GM19043 (cell line): ENCODE data around the gene SF1.

Experiments used
- ATAC-seq: cut with Tn5 transposase; IDR thresholded peaks from one replicate; pipeline ENCODE4 v1.9.1; 2021; ENCODE audit warnings: low read depth; ENCODE audit not compliant: unreplicated experiment

SF1 gene

GRCh38 chr11:64786308-64786707 lies 8.0 kb upstream of the SF1 start:
- ATAC-seq, result no peak

GRCh38 chr11:64784813-64785581 lies 6.7 kb upstream of the SF1 start:
- ATAC-seq, result no peak

GRCh38 chr11:64778223-64778472 lies 194 bp downstream of the SF1 start:
- ATAC-seq, result peak; percentile 1

DNA sequence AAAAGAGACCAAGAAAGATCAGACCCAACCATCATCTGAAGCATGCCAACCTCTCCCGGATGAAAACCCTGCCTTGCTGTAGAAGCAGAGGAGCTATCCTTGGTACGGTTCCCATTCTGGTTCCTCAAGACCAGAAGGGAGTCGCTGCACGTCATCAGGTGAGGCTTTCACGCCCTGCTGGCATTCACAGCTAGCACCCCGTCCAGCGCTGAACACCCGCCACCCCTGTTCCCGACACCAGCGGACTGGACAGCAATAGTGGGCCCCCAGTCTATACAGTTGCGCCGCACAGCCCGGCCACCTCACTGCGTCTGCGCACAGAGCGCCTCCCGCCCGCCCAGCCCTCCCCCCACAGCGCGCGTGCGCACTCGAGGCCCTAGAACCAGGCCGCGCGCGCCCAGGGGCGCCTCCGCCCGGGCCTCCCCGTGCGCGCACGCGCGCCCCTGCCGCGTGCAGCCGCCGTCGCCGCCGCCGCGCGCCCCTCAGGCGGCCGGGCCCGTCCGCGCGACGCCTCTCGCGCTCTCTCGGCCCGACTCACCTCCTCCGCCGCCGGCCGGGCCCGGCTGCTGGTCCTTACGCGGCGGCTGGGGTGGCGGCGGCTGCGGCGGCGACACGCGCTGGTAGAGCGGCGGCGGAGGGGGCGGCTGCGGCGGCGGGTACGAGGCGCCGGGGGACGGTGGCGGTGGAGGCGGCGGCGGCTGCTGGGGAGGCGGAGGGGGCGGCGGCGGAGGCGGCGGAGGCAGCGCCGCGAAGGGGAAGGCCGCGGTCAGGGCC lies 706 bp downstream of the SF1 start:
- ATAC-seq, result no peak

GRCh38 chr11:64776875-64777274 lies 1.5 kb downstream of the SF1 start:
- no peak for ATAC-seq

GRCh38 chr11:64776425-64776824 lies 1.9 kb downstream of the SF1 start:
- ATAC-seq, result no peak

GRCh38 chr11:64774144-64774543 lies 4.2 kb downstream of the SF1 start:
- no peak for ATAC-seq

- ATAC-seq, result no peak
Measured at GRCh38 chr11:64772303-64773018, 5.9 kb downstream of the SF1 start.

- ATAC-seq, result no peak
Measured at GRCh38 chr11:64771861-64772260, 6.5 kb downstream of the SF1 start.

DNA sequence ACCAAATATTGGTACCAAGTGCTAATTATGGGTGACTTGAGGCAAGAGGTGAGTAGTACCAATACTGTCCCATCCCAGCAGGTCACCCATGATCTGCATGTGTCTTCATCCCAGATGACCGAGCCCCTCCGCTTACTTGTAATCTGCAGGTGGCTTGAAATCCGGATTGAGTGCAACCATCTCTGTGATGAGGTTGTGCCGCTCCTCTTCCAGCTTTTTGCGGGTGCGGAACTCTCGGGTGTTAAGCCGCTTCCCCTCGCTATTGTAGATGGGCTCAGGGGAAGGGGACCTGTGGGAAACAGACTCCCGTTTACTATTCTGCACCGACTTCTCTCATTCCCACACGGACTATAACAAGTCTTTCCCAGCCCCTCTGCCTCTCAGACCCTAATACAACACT lies 8.2 kb downstream of the SF1 start:
- ATAC-seq, result no peak

GRCh38 chr11:64769283-64769682 lies 9.1 kb downstream of the SF1 start:
- ATAC-seq, result no peak

DNA sequence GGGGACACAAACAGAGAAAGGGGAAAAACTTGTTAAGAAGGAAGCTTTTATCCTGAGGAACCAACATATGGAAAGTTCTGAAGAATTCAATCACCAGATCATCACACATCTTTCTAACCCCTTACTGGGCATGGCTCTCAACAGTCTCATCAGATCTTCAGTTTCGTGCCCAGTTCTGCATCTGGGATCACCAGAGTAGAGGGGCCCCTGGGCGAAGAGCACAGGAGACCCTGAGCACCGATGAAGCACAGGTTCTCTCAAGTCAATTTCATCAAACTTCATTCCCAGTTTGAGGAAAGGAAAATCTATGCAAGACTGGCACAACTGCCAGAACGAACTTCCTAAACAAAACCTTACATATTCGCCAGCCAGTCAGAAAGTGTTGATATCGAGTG lies 10.0 kb downstream of the SF1 start:
- ATAC-seq, result no peak

DNA sequence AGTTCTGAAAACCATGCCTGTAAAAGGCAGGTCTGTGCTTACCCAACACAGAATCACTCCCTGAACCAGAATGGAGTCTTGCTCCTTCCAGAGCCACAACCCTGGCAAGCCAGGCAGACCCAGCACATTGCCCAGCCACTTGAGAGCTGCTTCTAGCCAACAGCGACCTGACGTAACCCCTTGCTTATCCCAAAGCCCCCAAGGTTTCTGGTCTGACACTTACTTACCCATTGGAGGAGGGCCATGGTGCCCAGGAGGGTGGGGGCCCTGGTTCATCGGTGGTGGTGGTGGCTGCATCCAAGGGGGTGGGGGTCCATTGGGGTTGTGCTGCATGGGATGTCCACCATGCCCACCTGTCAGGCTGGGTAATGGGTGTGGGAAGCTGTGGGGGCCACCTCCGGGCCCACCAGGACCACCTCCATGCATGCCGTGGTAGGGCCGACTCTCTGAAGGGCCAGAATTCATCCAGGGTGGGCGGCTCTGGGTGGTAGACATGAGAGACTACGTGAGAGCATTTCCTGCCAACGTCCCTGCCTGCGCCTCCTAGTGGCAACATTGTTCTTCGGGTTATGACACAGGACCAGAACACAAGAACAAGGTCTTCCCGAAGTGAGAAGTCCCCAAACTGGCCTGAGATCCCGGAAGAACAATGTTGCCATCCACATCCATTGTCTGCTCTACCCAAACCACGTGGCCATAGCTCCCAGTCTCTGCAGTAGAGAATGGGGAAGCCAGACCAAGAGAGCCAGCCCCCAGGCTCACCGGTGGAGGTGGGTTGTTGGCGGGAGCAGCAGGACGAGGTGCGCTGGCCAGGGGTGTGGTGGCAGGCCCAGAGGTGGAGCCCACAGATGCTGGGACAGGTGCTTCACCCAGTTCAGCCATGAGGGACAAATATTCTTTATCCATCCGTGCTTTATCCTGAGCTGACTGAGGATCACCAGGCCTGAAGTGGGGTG lies 10.7 kb downstream of the SF1 start:
- no peak for ATAC-seq

GRCh38 chr11:64766881-64767280 lies 11.5 kb downstream of the SF1 start:
- ATAC-seq, result no peak

- no peak for ATAC-seq
Measured at GRCh38 chr11:64765851-64766665, 12.3 kb downstream of the SF1 start.

- ATAC-seq, result no peak
Measured at GRCh38 chr11:64765291-64765850, 13.0 kb downstream of the SF1 start.

DNA sequence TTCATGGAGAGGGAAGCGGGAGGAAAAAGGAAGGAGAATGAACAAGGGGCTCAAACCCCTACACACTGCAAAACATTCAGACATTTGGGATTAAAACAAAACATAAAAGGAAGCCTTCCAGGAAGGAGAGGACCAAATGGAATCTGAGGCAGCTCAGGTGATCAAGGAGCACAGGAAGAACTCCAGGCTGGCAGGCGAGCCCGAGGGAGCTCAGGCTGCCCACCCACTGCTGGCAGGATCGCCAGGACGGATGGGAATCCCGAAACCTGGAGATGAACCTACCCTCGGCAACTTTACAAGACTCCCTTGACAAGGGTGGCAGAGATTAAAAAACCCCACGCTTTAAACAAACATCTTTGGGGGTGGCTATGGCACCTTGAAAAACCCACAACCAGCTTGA lies 13.6 kb downstream of the SF1 start:
- ATAC-seq, result no peak

DNA sequence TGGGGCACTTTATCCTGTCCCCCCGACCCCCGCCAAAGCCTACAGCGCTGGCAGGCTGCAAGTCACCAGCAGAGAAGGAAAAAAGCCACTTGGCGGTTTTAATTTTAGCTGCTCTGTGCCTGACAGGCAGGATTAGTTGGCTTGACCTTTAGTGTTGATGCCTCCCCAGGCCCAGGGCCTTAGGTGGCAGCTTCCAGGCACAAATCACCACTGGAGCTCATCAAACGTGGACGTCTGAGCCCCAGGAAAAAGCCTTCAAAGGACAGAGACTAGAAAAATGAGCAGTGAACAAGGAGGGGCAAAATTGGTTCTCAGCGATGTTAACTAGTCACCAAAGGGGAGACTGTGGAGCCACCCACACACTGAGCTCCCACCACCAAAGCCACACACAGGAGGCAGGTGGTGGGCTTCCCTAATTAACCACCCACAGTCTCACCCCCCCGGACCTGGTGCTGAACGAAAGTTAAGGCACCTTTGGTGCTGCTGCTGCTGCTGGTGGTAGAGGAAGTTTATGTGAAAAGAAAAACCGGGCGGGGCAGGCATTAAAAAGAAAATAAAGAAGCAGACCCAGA lies 14.2 kb downstream of the SF1 start:
- ATAC-seq, result no peak

DNA sequence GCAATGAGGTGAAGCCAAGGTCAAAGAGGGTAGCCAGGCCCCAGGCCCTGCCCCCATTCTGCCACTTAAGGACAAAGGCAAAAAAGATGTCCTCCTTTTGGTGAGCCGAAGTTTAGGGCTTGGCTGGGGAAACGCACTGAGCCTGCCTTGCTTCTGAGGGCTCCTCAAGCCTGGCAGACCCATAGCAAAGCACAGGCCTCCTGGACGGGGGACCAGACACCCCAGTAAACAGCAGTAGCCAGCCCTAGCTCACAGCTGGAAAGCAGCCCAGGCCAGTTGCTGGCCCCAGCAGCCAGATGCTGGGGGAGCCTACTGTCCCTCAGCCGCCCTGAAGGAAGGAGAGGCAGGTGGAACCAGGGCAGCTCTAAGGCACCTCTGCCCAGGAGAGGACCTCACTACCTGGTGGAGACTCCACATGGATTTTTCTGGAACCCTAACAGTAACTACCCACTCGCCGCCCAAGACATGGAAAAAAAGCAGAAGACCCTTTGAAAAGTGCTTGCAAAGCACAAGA lies 14.8 kb downstream of the SF1 start:
- no peak for ATAC-seq
